Suppressor macrophage treated with lipopolysaccharide for 4 hours (primary cell): Measurements from ENCODE around the gene DDX10.
"Not testable (repeated sequence)": the region's sequence is repeated elsewhere in the genome, so short reads cannot be mapped to it uniquely, and the experiment has no call there.

ENCODE experiments used
- DNase-seq: peaks from one replicate; pipeline ENCODE4 v3.0.0-alpha.2; 2020

DDX10 gene

DNA sequence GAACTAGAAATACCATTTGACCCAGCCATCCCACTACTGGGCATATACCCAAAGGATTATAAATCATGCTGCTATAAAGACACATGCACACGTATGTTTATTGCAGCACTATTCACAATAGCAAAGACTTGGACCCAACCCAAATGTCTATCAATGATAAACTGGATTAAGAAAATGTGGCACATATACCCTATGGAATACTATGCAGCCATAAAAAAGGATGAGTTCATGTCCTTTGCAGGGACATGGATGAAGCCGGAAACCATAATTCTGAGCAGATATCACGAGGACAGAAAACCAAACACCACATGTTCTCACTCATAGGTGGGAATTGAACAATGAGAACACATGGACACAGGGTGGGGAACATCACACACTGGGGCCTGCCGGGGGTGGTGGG lies 114.3 kb downstream of the DDX10 start:
- DNase-seq, result not testable (repeated sequence)

DNA sequence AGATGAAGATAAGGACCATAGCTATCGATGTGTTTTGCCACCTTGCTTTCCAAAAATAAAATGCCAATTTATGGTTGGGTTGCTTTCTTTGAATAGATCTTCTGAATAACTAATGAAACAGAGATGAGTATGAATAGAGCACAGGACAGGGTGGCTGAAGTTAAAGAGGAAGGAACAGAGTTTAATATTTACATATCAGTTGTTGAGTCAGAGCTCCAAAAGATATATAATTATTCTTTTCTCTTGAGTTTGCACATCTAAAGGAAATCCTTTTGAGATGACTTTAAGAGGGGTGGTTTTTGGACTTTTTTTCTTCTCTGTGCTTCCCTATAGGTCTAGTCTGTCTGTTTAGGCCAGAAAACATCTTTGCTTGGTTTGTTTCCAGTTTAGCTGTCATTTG lies 115.2 kb downstream of the DDX10 start:
- no peak for DNase-seq

DNA sequence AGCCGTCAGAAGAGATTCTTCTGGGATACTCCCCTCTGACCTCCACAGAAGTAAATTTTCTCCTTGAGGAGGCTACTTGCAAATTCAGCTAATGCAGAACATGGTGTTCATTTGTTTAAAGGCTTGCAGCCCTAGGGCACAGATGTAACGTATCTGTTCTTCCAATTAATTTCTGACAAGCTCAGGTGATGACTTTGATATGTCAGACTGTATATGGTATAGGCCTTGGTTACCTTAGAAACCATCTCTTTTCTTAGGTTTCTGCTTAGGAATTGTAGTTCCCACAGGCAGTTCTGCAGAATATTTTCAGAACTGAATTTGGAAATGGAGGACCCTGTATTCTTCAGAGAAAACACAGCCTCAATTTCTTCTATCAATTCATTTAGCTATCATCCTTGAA lies 117.1 kb downstream of the DDX10 start:
- no peak for DNase-seq

DNA sequence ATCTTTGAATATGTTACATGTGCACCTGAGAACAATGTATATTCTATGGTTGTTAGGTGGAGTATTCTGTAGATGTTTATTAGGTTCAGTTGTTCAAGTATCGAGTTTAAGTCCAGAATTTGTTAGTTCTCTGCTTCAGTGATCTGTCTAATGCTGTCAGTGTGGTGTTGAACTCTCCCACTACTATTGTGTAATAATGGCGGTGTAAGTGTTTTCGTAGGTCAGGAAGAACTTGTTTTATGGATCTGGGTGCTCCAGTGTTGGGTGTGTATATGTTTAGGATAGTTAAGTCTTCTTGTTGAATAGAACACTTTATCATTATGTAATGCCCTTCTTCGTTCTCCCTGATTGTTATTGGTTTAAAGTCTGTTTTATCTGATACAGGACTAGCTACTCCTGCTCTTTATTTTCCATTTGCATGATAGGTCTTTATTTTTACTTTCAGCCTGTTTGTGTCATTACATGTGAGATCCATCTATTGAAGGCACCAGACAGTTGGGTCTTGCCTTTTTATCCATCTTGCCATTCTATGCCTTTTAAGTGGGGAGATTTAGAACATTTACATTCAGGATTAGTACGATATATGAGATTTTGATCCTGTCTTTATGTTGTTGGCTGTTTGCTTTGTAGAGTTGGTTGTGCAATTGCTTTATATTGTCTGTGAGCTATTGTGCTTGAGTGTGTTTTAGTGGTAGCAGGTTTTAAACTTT lies 121.6 kb downstream of the DDX10 start:
- DNase-seq, result no peak

DNA sequence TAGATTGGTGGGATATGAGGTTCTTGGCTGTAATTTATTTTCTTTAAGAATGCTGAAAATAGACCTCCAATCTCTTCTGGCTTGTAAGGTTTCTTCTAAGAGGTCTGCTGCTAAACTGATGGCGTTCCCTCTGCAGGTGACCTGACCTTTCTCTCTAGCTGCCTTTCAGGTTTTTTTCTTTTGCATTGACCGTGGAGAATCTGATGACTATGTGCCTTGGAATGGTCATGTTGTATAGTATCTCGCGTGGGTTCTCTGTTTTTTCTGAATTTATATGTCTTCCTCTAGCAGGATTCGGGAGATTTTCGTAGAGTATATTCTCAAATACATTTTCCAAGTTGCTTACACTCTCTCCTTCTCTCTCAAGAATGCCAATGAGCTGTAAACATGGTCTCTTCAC lies 122.2 kb downstream of the DDX10 start:
- DNase-seq, result no peak

DNA sequence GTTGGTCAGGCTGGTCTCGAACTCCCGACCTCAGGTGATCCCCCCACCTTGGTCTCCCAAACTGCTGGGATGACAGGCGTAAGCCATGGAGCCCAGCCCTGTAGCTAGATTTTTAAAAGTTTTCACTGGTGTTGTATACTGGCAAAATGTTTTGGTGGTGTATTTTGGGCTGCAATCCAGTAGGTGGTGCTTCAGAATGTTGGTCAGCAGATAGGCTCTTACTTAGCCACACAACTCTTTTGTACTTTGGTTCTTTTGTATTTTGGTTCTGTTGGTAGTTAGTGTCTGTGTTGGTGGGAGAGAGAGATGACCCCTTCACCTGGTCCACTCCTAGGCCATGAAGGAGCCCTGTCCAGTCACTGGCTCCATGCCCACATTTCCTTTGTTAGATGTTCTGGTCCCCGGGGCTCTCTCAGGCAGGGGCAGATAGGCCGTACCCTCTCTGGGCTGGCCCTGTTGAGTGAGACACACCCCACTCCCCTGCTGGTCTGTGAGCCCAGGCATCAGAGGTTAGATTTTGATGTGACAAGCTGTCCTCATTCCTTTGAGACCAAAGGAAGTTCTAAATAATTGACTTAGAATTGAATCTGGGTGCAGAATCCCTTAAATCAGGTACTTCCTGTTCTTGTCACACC lies 123.8 kb downstream of the DDX10 start:
- no peak for DNase-seq

DNA sequence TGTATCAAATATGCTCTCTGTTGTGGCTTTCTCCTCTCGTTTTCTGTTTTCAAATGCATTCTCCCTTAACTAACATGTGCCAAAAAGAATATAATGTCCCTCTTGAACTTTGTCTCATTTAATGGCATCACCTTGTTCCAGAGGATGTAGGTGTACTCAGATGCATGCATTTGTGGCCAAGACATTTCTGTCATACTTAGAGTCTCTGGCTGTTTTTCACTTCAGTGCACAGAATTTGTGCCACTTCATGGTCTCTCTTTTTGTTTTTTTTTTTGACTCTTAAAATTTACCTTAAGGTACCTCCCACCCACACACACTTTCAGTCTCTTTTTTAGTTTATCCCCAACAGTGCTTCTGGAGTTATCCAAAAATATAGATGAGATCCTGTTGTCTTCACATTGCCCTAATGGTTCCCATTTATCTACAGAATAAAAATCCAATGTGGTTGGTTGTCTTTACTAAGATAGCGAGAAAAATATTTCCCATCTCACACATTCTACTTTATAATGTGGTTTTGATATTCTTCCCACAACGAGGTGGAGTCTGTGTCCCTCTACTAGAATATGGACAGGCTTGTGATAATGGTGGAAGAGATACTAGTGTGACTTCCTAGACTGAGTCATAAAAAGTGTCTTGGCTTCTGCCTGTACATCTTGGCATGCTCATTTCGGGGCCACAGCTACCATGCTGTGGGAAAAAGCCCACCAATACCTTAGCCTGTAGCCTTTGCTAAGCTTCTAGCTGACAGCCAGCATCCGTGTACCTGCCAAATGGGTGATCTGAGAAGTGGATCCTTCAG lies 125.8 kb downstream of the DDX10 start:
- DNase-seq, result no peak

DNA sequence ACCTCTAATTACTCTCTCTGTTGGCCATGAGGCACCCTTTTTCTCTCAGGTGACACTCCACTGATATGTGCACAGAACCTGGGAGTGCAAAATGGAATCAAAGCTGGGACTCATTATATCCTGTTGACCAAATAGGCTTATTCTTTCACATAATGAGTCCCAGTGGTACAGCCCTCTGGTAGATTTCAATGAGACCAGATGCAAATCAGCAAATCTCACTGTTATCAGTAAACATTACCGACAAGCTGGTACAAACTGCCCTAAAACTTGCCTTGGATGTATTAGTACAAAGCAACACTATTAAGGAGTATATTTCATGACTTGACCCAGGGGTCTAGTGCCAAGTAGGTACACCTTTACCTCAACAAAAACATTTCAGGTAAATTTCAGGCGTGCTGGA lies 128.3 kb downstream of the DDX10 start:
- no peak for DNase-seq

DNA sequence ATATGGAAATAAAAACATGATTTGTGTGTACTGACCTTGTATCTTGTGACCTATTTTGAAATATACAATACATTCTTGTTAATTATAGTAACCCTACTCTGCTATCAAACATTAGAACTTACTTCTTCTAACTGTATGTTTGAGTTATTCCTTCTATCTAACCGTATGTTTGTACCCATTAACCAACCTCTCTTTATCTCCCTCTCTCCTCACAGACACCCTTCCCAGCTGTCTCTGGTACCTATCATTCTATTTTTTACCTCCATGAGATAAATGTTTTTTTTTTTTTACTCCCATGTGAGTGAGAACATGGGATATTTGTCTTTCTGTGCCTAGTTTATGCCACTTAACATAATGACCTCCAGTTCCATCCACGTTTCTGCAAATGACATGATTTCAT lies 128.7 kb downstream of the DDX10 start:
- no peak for DNase-seq

DNA sequence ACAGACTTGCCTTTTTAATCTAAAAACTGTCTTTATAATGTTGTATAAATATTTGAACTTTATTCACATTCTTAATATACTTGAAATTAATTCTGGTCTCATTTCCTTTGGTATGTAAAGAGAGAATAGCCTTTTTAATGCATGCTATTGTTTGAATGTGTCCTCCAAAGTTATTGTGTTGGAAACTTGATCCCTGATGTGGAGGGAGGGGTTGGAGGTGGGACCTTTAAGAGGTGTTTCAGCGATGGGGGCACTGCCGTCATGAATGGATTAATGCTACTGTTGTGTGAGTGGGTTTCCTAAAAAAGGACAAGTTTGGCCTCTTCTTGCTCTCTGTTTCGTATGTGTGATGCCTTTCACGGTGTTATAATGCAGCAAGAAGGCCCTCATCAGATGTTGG lies 131.7 kb downstream of the DDX10 start:
- no peak for DNase-seq

DNA sequence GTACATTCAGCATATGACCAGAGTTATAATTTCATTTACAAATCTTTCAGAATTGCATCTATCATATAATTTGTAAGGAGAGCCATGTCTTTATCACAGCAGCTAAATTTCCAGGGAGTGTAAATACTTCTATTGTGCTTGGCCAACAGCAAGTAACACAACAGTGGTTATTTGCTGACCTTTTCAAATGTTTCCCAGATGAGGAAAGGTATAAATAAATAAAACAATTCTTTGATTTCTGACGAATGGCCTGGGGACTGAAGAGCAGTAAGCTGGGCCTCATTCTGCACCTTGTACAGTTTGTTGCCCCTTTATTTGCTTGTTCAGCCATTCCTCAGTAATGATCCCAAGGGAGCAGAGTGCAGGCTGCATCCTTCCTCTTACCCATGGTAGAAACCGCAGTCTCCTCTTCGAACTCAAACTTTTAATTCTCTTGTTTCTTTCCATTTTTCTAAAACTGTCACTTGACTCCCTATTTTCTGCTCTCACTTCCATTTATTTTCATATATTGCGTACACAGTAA lies 132.8 kb downstream of the DDX10 start:
- no peak for DNase-seq

DNA sequence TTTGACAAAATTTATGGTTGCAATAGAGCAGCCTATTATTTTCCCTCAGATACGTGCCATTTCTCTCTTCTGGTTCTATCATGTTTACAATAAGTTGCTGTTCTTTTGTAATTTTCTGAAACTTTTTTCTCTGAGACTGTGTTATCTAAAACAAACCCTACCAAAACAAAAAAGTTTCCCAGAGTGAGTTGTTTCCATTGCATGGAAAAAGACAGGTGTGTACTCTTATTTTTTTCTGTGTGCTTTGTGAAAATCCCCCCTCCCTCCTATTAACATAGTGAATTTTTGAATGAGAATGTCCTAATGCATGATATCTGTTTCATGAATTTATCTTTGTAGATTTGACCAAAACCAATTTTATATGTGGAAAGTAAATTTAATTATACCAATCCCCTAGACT lies 137.6 kb downstream of the DDX10 start:
- no peak for DNase-seq

DNA sequence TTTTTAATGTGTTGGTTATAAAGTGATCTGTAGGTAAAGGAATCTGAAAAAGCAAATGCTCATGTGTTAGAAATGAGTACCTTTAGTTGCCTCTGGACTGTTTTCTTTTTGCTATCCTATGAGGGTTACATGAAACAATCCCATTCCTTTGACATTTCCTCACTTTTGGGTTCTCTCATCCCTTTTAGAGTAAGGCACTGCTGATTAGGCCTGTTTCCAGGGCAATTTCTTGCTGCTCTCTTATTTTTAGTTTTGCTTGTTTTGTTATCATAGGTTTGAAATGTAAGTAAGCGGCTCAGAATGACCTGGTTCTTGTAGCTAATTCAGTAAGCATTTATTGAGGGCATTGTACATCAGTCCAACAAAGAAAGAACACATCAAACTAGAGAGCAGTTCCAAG lies 138.9 kb downstream of the DDX10 start:
- DNase-seq, result no peak

DNA sequence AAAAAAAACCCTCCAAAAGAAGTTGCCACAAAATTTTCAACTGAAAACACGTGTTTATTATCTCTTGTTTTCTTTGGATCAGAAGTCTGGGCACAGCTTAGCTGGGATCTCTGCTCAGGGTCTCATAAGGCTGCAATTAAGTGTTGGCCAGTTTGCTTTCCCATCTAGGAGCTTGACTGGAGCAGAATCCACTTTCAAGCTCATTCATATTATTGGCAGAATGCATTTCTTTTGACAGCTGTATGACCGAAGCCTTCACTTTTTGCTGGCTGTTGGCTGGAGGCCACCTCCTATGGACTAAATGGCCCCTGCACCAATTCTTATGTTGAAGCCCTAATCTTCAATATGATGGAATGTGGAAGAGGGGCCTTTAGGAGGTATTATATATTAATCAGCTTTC lies 139.6 kb downstream of the DDX10 start:
- no peak for DNase-seq

DNA sequence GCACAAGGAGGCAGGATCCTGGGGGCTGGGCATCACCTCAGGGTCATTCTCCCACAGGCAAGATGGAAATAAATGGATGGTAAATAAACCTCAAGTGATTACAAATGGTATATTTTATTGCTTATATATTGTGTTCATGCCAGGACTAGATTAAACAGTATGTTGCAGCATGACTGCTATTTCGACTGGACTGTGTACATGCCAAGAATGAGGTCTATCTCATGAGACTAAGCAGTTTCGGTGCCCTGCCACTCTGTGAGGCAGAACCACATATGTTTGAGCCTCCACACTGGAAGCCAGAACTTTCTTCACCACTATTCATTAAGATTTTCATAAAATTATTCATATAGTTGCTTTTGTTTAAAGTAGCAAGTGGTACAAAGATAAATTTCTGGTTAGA lies 140.2 kb downstream of the DDX10 start:
- DNase-seq, result no peak

DNA sequence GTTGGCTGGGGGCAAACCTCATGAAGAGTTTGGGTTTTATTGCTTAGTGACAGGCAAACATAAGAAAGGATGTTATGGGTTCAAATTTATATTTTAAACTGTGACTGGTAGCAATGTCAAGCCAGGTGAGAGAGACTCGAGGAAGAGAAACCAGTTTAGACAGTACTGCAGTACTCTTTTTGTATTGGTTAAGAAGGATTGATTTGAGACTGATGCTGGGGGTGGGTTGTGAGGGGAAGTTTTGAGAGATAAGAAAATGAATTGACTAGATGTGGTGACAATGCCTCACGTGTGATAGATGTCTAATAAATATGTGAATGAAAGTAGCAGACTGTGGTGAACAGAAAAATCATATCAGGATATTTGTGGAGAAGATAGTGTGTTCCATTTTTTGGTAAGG lies 142.4 kb downstream of the DDX10 start:
- DNase-seq, result no peak

DNA sequence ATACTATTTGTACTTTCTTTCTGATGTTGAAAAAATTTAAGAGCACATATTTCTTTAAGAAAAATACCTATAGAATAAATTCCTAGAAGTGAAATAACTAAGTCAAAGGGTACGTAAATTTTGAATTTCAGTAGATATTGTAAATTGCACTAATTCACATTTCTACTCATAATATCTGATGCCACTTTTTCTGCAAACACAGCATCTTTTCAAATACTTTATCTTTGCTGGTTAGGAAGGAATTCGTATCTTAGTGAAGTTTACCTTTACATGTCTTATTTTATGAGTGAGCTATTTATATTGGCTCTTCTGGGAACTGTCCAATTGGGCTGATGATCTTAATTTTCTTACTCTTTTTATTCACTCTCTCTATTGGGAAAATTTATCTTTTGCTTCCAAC lies 148.2 kb downstream of the DDX10 start:
- no peak for DNase-seq

DNA sequence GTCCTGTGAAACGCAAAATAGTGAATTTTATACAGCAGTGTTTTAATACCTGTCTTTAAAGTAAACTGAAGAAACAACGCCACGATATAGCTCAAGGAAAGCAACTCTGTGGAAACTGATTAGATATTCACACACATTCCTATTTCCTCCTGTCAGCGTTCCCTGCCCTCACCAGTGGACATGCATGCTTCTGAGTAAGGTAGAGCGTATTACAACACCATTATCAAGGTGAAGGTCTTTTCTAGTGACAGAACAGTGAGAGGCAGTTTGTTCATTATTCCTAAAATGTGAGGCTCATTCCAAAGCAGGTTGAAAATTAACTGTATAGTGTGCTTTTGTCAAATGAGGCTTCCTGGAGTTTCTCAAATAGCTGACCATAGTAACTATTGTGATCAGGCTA lies 153.1 kb downstream of the DDX10 start:
- DNase-seq, result no peak

DNA sequence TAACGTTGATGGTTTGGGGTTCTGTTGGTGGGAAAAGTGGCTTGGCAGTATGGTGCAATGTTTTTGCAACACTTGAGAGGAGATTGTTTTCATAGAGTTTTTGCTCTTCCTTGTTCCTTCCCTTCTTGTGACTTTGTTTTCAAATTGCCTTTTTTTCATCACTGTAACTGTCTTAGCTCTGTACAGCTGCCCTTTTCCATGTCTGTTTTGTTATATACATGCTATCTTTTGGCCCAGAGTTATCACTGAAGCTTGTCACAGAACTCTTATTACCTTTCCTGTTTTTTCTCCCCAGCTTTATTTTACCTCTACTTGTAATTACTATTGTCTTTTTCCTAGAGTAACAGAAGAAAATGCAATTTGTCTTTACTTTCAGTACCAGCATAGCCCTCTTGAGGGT lies 154.1 kb downstream of the DDX10 start:
- no peak for DNase-seq

DNA sequence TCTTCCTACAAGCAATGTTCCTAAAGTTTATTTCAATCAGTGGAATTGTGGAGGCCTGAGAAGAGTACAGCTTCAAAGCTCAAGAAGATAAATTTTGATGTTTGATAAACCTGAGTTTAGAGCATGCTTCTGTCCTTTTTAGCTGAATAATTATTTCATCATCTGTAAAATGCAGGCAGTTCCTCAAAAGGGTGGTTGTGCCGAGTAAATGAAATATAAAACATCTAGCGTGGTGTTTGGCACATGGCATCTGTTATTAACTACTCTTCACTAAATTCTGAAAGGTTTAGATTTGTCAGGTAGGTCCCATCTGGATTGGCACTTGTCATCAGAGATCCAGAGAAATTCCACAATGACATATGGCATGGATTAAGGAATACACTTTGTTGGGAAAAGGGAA lies 155.1 kb downstream of the DDX10 start:
- no peak for DNase-seq

DNA sequence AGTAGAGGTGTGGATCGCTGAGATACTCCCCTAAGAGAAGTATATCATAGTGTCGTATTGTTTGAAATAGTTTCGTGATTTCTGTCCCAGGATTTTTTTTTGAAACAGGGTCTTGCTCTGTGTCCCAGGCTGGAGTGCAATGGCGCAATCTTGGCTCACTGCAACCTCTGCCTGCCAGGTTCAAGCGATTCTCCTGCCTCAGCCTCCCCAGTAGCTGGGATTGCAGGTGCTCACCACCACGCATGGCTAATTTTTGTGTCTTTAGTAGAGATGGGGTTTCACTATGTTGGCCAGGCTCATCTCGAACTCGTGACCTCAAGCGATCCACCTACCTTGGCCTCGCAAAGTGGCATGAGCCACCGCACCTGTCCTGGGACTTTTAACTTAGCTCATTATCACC lies 159.1 kb downstream of the DDX10 start:
- not testable (repeated sequence) for DNase-seq

DNA sequence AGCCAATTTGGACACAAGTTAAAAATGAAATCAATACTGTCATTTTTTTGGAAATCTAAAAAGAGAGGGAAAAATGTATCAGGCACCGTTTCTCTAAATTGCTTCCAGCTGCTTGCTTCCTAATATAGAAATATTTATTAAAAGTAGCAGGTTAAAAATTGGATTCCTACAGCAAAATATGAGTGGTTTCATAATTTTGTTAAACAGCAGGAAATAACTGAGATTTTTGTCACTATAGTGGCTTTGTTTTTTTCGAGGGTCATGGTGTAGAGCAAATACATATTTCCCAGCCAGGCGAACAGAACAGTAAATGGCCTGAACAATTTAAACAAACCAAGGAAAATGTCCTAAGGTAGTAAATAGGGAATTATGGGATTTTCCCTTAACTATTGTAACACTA lies 159.7 kb downstream of the DDX10 start:
- no peak for DNase-seq

DNA sequence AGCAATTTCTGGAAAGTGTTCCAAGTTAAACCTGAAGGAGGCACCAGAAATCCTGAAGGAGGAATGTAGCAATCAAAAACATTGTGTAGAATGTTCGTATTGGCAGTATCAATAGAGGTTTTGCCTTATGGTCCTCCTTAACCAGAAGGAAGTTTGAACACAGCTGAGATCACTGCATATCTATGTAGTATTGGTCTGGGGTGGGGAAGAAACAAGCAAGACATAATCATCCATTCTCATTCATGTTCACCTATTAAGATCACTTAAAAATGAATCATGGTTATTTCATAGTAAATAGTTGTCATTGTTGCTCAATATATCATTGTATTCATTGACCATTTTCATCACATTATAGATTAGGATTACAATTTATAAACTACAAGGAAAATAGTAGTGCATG lies 160.5 kb downstream of the DDX10 start:
- DNase-seq, result no peak

DNA sequence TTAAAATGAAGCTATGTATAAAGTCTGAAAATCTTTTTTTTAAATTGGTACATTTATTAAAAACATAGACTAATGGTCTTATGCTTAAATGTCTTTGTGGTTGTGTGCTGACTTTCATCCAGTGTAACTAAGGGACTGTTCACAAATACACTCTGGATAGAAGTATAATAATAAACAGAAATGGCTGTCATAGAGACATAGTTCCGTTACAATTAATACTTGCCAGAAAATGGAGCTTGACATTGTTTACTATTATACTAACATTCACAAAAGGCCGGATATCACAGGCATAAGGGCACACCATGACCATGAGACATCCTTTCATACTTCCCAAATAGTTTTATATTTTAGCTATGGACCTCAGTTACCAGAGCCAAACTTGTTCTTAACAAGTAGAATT lies 161.3 kb downstream of the DDX10 start:
- no peak for DNase-seq
